SH-SY5Y (cell line): ENCODE results near the gene NR6A1.

ENCODE experiments used
- GATA2 ChIP-seq: IDR thresholded peaks from 2 replicates; pipeline ENCODE4 v1.6.1; 2011; ENCODE audit warnings: mild to moderate bottlenecking, low read depth, low read length
- GATA3 ChIP-seq: IDR thresholded peaks from 2 replicates; pipeline ENCODE4 v1.6.1; 2011; ENCODE audit warnings: low read depth, mild to moderate bottlenecking, low read length, moderate library complexity

Gene NR6A1

GRCh38 chr9:124694414-124695279 is 76.5 kb downstream of the NR6A1 start:
- TF ChIP-seq GATA3 (no peak), GATA2 (no peak)

GRCh38 chr9:124693403-124693802 is 77.7 kb downstream of the NR6A1 start:
- no peak for TF ChIP-seq GATA2
- no peak for TF ChIP-seq GATA3

- TF ChIP-seq GATA3: no peak
- TF ChIP-seq GATA2: no peak
Observed at GRCh38 chr9:124688238-124688904, 82.7 kb downstream of the NR6A1 start.

GRCh38 chr9:124686918-124687317 is 84.2 kb downstream of the NR6A1 start:
- no peak for TF ChIP-seq GATA3
- no peak for TF ChIP-seq GATA2

GRCh38 chr9:124685217-124685616 is 85.9 kb downstream of the NR6A1 start:
- no peak for TF ChIP-seq GATA2
- TF ChIP-seq GATA3: no peak

GRCh38 chr9:124684169-124684568 is 86.9 kb downstream of the NR6A1 start:
- no peak for TF ChIP-seq GATA2
- no peak for TF ChIP-seq GATA3

- TF ChIP-seq GATA2 (no peak), GATA3 (no peak)
Observed at GRCh38 chr9:124683043-124683442, 88.1 kb downstream of the NR6A1 start.

- TF ChIP-seq GATA2 (no peak), GATA3 (no peak)
Observed at GRCh38 chr9:124680714-124681390, 90.3 kb downstream of the NR6A1 start.

GRCh38 chr9:124680049-124680448 is 91.1 kb downstream of the NR6A1 start:
- TF ChIP-seq GATA3 (no peak), GATA2 (no peak)

- TF ChIP-seq GATA2 (no peak), GATA3 (no peak)
Observed at GRCh38 chr9:124676159-124676551, 95.0 kb downstream of the NR6A1 start.

- TF ChIP-seq GATA3 (no peak), GATA2 (no peak)
Observed at GRCh38 chr9:124675261-124676158, 95.6 kb downstream of the NR6A1 start.

- TF ChIP-seq GATA3: no peak
- TF ChIP-seq GATA2: no peak
Observed at GRCh38 chr9:124674651-124675050, 96.5 kb downstream of the NR6A1 start.

- TF ChIP-seq GATA2: no peak
- TF ChIP-seq GATA3: no peak
Observed at GRCh38 chr9:124673063-124673462, 98.0 kb downstream of the NR6A1 start.

- TF ChIP-seq GATA2 (no peak), GATA3 (no peak)
Observed at GRCh38 chr9:124671861-124672260, 99.2 kb downstream of the NR6A1 start.

- TF ChIP-seq GATA3 (no peak), GATA2 (no peak)
Observed at GRCh38 chr9:124666642-124667041, 104.5 kb downstream of the NR6A1 start.
